Pancreas (tissue), 10 donors: ENCODE results near the gene SDC3. TPM values are rescaled to one million over a fixed set of nuclear protein-coding genes. Genes with fewer than 3 reads are reported as not detected.

ENCODE experiments used
- ATAC-seq, 4 donors: fragments of 200-7000 bp; cut with Tn5 transposase; one replicate each; pipeline versions ENCODE4 v1.8.0 to v1.9.1; 2020; ENCODE audit warnings: mild to moderate bottlenecking in 4 of 4, moderate library complexity in 4 of 4
- DNase-seq, 6 donors: peaks; one replicate each; pipeline ENCODE4 v3.0.0-alpha.2; 2020
- FAIRE-seq: peaks from 2 replicates; lab custom pipeline; 2012; peaks lifted over from hg19 to GRCh38; lab: Jason Lieb, UNC
- H3K27ac ChIP-seq, 4 donors: fragments of 200-600 bp; sonication (generic); 1 replicate in 3 of 4; 2 replicates in 1 of 4; pipeline versions ENCODE4 v1.5.0 to v1.8.0; 2020
- H3K27me3 ChIP-seq, 4 donors: fragments of 200-600 bp; one replicate each; pipeline ENCODE4 v1.8.0; 2021
- H3K36me3 ChIP-seq, 3 donors: fragments of 200-600 bp; sonication (generic) in 1 of 3; one replicate each; pipeline versions ENCODE4 v1.5.0 to v1.8.0; 2020 to 2021
- H3K4me1 ChIP-seq, 3 donors: fragments of 200-600 bp; one replicate each; pipeline ENCODE4 v1.8.0; 2021
- H3K4me3 ChIP-seq, 4 donors: fragments of 200-600 bp; sonication (generic) in 2 of 4; one replicate each; pipeline versions ENCODE4 v1.5.0 to v1.8.0; 2020 to 2021
- H3K9me3 ChIP-seq, 4 donors: fragments of 200-600 bp; one replicate each; pipeline ENCODE4 v1.8.0; 2021
- WGBS, 2 donors: extraction: QIAGEN DNeasy Blood & Tissue Kit; methylation state at CpG; one replicate each; pipeline ENCODE4 v1.1.7; 2013; 5-methylcytosine and 5-hydroxymethylcytosine counted together
- intact Hi-C, 3 donors: fragments of 100-400 bp; cut with DNase I; formaldehyde crosslinking; loops; one replicate each; pipeline versions ENCODE4 v1.11.1 to v1.14.2; 2022
- polyA plus RNA-seq, 2 donors: library from polyadenylated mRNA; stranded (reverse); fragments of 200-250 nt; gene quantifications; one replicate each; pipeline ENCODE4 v1.2.3, GENCODE V29; 2013
- total RNA-seq, 6 donors: library from RNA; stranded (reverse); fragmentation: NEBNext Ultra II Directional in 4 of 6; extraction: Animal tissue kit (Norgen Biotek cat#: 25700) in 4 of 6; gene quantifications; one replicate each; pipeline versions ENCODE4 v1.2.1 to v1.2.4, GENCODE V29; 2021 to 2023
- TF ChIP-seq, protein P1 (sequence below), 4 donors: fragments of 200-600 bp; sonication (generic) in 3 of 4; IDR thresholded peaks; one replicate each; pipeline versions ENCODE4 v1.5.0 to v1.8.0; 2021; ENCODE audit warnings: antibody characterized with exemption in 4 of 4
- donor health status: healthy with polysubstance abuse.
- donor health status: DM: no; HTN: no; CAD: no; lungs with moderate emphysema.
- donor health status: DM: no; HTN: no; CAD: no.
- donor health status: control.
- donor health status: control.
- donor health status: Bipolar disorder and iron deficiency.
- donor health status: DM: yes; HTN: yes; CAD: no.
- donor health status: DM: no; HTN: no; CAD: no.
- donor health status: DM: no; HTN: no; CAD: no.
- donor health status: DM: yes; HTN: yes; CAD: no.

SDC3 gene
- total and polyA plus RNA-seq, 8 donors, result 4.2 to 18.9 (median 7.6) TPM

DNA sequence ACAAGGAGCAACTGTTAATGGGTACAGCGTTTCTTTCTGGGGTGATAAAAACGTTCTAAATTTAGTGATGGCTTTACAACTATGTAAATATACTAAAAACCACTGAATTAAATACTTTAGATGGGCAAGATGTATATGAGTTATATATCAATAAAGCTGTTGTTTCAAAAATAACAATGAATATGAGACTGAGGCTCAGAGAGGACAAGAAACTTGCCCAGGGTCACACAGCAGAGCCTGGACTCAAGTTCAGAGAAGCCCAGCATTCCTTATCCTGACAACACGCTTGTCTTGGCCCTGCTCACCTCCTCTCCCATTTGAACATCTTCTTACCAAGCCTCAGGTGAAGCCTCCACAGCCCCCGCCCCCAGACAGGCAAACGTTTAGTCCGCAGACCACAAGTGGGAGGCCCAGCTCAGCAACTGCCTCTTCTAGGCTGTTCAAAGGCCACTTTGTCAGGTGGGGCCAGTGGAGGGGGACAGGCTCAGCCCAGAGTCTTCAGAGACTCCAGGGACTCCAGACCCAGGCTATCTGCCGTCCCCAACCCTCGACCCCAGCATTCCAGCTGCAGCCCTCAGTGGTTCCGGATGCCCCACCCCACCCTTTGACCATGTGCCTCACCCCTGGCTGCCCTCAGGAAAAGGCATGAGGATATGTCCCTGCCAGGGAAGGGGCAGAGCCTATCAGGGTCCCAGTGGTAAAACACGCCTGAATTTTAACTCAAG is 17.9 kb downstream of the SDC3 start:
- WGBS, 2 donors, result 79 to 86% methylated on average over 10 of the region's 10 CpGs
- peak in 1 of 6 donors; percentile 37 for DNase-seq

DNA sequence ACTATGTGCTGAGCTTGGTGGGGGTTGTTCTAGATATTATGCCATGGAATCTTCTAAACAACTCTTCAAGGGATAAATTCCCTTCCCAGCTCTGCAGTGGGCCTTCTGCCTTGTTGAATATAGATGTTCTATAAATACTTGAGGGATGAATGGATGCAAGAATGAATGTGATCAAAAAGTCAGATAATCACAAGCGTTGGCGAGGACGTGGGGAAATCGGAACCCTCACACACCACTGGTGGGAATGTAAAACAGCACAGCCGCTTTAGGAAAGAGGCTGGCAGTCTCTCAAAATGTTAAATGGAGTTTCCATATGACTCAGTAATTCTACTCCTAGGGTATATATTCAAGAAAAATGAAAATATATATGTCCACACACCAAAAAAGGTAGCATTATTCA is 19.0 kb downstream of the SDC3 start:
- Histone ChIP-seq H3K4me3 (no peak overlapping the region), H3K27ac (no peak overlapping the region), H3K4me1 (no peaks in the 10 kb centered on the region), H3K9me3 (no peaks in the 10 kb centered on the region), H3K27me3 (no peaks in the 10 kb centered on the region), H3K36me3 (no peaks in the 10 kb centered on the region)
- intact Hi-C loops, result loop anchor here in 1 of 3 donors (10.0 kb wide), 1 partner anchor 165 kb away; the partner anchor contains the start of gene MATN1
- TF ChIP-seq, protein P1, sequence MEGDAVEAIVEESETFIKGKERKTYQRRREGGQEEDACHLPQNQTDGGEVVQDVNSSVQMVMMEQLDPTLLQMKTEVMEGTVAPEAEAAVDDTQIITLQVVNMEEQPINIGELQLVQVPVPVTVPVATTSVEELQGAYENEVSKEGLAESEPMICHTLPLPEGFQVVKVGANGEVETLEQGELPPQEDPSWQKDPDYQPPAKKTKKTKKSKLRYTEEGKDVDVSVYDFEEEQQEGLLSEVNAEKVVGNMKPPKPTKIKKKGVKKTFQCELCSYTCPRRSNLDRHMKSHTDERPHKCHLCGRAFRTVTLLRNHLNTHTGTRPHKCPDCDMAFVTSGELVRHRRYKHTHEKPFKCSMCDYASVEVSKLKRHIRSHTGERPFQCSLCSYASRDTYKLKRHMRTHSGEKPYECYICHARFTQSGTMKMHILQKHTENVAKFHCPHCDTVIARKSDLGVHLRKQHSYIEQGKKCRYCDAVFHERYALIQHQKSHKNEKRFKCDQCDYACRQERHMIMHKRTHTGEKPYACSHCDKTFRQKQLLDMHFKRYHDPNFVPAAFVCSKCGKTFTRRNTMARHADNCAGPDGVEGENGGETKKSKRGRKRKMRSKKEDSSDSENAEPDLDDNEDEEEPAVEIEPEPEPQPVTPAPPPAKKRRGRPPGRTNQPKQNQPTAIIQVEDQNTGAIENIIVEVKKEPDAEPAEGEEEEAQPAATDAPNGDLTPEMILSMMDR (IDR thresholded peaks at IDR 0.05), result no peak
- DNase-seq, result no peak
- FAIRE-seq, result no peak
- no peak for ATAC-seq
- WGBS, 2 donors, result 95 to 96% methylated on average over 5 of the region's 5 CpGs

More for the DNA sequence above, 17.9 kb downstream of the SDC3 start:
- Histone ChIP-seq H3K9me3 (no peaks in the 10 kb centered on the region), H3K4me3 (no peak overlapping the region), H3K4me1 (no peaks in the 10 kb centered on the region), H3K27ac (no peak overlapping the region), H3K36me3 (no peaks in the 10 kb centered on the region), H3K27me3 (no peaks in the 10 kb centered on the region)
- no peak for FAIRE-seq
- TF ChIP-seq, protein P1 (IDR thresholded peaks at IDR 0.05), result no peak
- intact Hi-C loops, result no loop called here
- no peak for ATAC-seq

DNA sequence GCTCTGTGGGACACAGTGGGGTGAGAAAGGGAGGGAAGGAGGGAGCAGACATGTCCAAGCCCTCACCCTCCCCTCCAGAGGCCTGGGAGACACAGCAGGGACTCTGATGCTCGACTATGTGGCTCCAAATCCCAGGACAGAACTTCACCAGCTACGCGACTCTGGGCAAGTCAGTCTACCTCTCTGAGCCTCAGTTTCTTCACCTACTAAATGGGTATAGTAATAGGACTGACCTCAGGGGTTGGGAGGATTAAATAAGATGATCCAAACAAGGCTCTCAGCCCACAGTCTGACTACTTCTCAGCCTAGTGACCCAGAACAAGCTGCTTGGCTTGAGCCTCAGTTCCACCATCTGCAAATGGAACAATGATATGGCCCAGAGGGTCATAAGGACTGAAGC is 19.6 kb downstream of the SDC3 start:
- no peak overlapping the region for H3K27ac ChIP-seq
- H3K27me3 ChIP-seq, result no peaks in the 10 kb centered on the region
- FAIRE-seq (no peak), ATAC-seq (no peak), DNase-seq (no peak)
- 77 to 85% methylated on average over 3 of the region's 3 CpGs for whole genome bisulfite sequencing, 2 donors
- TF ChIP-seq, protein P1 (IDR thresholded peaks at IDR 0.05), result no peak
- no peaks in the 10 kb centered on the region for H3K9me3 ChIP-seq
- no peaks in the 10 kb centered on the region for H3K4me1 ChIP-seq
- intact Hi-C loops, result loop anchor here in 1 of 3 donors (10.0 kb wide), 1 partner anchor 164 kb away; the partner anchor contains the start of gene MATN1
- H3K36me3 ChIP-seq, result no peaks in the 10 kb centered on the region
- H3K4me3 ChIP-seq, result no peak overlapping the region

- DNase-seq (no peak), FAIRE-seq (no peak), ATAC-seq (peak in 3 of 4 donors; percentile 29 to 59 (median 54))
- intact Hi-C loops, result loop anchor here in 1 of 3 donors (10.0 kb wide), 1 partner anchor 164 kb away; the partner anchor contains the start of gene MATN1
- WGBS, 2 donors, result 53% methylated on average over 8 of the region's 8 CpGs
- TF ChIP-seq, protein P1 (IDR thresholded peaks at IDR 0.05), result no peak
- Histone ChIP-seq H3K36me3 (no peaks in the 10 kb centered on the region), H3K4me1 (no peaks in the 10 kb centered on the region), H3K27me3 (no peaks in the 10 kb centered on the region), H3K27ac (no peak overlapping the region), H3K9me3 (no peaks in the 10 kb centered on the region), H3K4me3 (no peak overlapping the region)
These were observed 20.2 kb downstream of the SDC3 start for GRCh38 chr1:30888391-30888790.
